K562 (cell line): ENCODE results near the gene NRG2. TPM values are rescaled to one million over a fixed set of nuclear protein-coding genes. Genes with fewer than 3 reads are reported as not detected.

Source experiments
- ATAC-seq: fragments of 200-7000 bp; cut with Tn5 transposase; 3 replicates; pipeline ENCODE4 v1.9.1; 2020; ENCODE audit warnings: moderate library complexity
- BruUV-seq: library from RNA; stranded (reverse); fragments of 400-500 nt; replicated peaks from 2 replicates; lab custom pipeline; 2021; lab: Mats Ljungman, UMichigan
- CTCF ChIA-PET: fragments of 300-600 bp; formaldehyde crosslinking; extraction: SDS; loops from one replicate; lab custom pipeline; 2021; ENCODE audit warnings: low intra/inter-chr PET ratio; lab: Yijun Ruan, JAX
- POLR2A ChIA-PET: fragments of 300-600, 350-650 bp; sonication (Branson Sonifier 250); formaldehyde crosslinking; extraction: SDS; loops from one replicate; lab custom pipeline; 2021; ENCODE audit warnings: antibody characterized with exemption, inconsistent platforms; lab: Yijun Ruan, JAX
- DNase-seq, 4 experiments: peaks; one replicate each; pipeline versions ENCODE4 v3.0.0 to v3.0.0-alpha.2; 2011 to 2018; ENCODE audit warnings: low spot score in 3 of 4, mixed read lengths in 3 of 4; ENCODE audit errors: extremely low read depth in 1 of 4
- FAIRE-seq: peaks from 2 replicates; lab custom pipeline; 2011; peaks lifted over from hg19 to GRCh38; lab: Jason Lieb, UNC
- H2AFZ ChIP-seq: 2 replicates; pipeline ENCODE4 v1.6.0; 2011; ENCODE audit warnings: low read depth, low read length, control low read depth, inconsistent platforms
- H3K27ac ChIP-seq: fragments of 200-600 bp; 3 replicates; pipeline ENCODE4 v1.8.0; 2011; ENCODE audit warnings: low read depth, mild to moderate bottlenecking, control low read depth, inconsistent platforms, low read length, moderate library complexity, mixed read lengths; ENCODE audit errors: extremely low read depth
- H3K27me3 ChIP-seq, 2 experiments: fragments of 300-600 bp in 1 of 2; 2 replicates in 1 of 2; 3 replicates in 1 of 2; pipeline versions ENCODE4 v1.6.0 to v1.8.0; 2011; ENCODE audit warnings: inconsistent platforms in 2 of 2, low read length in 2 of 2, mild to moderate bottlenecking in 1 of 2, mixed read lengths in 1 of 2, moderate library complexity in 1 of 2; ENCODE audit not compliant: control insufficient read depth in 2 of 2, insufficient read depth in 2 of 2
- H3K36me3 ChIP-seq: fragments of 300-600 bp; 3 replicates; pipeline ENCODE4 v1.8.0; 2011; ENCODE audit warnings: mild to moderate bottlenecking, low read length, inconsistent platforms; ENCODE audit not compliant: control insufficient read depth, insufficient read depth
- H3K4me1 ChIP-seq, 2 experiments: fragments of 200-600 bp in 1 of 2; replicated peaks in 1 of 2; 2 replicates in 1 of 2; 3 replicates in 1 of 2; pipeline versions ENCODE4 v1.5.1 to v1.8.0; 2011; ENCODE audit warnings: inconsistent platforms in 2 of 2, low read length in 2 of 2, mild to moderate bottlenecking in 1 of 2, mixed read lengths in 1 of 2, moderate library complexity in 1 of 2; ENCODE audit not compliant: control insufficient read depth in 2 of 2, insufficient read depth in 2 of 2
- H3K4me2 ChIP-seq: 2 replicates; pipeline ENCODE4 v1.6.1; 2011; ENCODE audit warnings: low read length, control low read depth, inconsistent platforms, mixed read lengths; ENCODE audit not compliant: insufficient read depth
- H3K4me3 ChIP-seq: fragments of 200-600 bp; sonication (generic), shearing (Covaris generic); 2 replicates; pipeline ENCODE4 v1.5.1; 2016; ENCODE audit warnings: control low read depth, inconsistent platforms
- H3K79me2 ChIP-seq: fragments of 200-600 bp; 3 replicates; pipeline ENCODE4 v1.8.0; 2011; ENCODE audit warnings: low read length, inconsistent platforms; ENCODE audit not compliant: control insufficient read depth, insufficient read depth
- H3K9ac ChIP-seq, 2 experiments: 2 replicates each; pipeline versions ENCODE4 v1.6.0 to v1.6.1; 2011; ENCODE audit warnings: low read depth in 2 of 2, low read length in 2 of 2, control low read depth in 1 of 2, inconsistent platforms in 1 of 2, mild to moderate bottlenecking in 1 of 2, mixed read lengths in 1 of 2; ENCODE audit not compliant: insufficient read depth in 1 of 2
- H3K9me1 ChIP-seq: one replicate; pipeline ENCODE4 v1.6.0; 2011; ENCODE audit warnings: inconsistent platforms, mild to moderate bottlenecking, low read length, moderate library complexity; ENCODE audit not compliant: control insufficient read depth, insufficient read depth
- H3K9me3 ChIP-seq: replicated peaks from 2 replicates; pipeline ENCODE4 v1.5.1; 2011; ENCODE audit warnings: low read depth, low read length, inconsistent platforms; ENCODE audit not compliant: control insufficient read depth, insufficient read depth
- H4K20me1 ChIP-seq: replicated peaks from 2 replicates; pipeline ENCODE4 v1.6.1; 2011; ENCODE audit warnings: low read length, inconsistent platforms, mixed read lengths; ENCODE audit not compliant: control insufficient read depth, insufficient read depth
- COPS2 ChIP-seq: fragments of 450-650 bp; conservative IDR thresholded peaks from 2 replicates; pipeline ENCODE4 v1.6.1; 2016; ENCODE audit warnings: mild to moderate bottlenecking, moderate library complexity
- HDAC1 ChIP-seq, 2 experiments: fragments of 450-650 bp; IDR thresholded peaks; 2 replicates each; pipeline ENCODE4 v1.6.1; 2016 to 2017; ENCODE audit warnings: inconsistent platforms in 1 of 2, mild to moderate bottlenecking in 1 of 2, moderate library complexity in 1 of 2
- SAP30 ChIP-seq: fragments of 200-600 bp; sonication (generic); IDR thresholded peaks from 2 replicates; pipeline ENCODE4 v1.6.1; 2012; ENCODE audit warnings: borderline replicate concordance, low read depth, mild to moderate bottlenecking, moderate library complexity, low read length, control low read depth, inconsistent platforms; ENCODE audit not compliant: insufficient read depth, poor library complexity, severe bottlenecking
- WGBS: fragments of 100-300 bp; shearing (Covaris generic); methylation state at CpG from one replicate; pipeline ENCODE4 v1.1.6; 2016; ENCODE audit warnings: low coverage, mixed read lengths; ENCODE audit not compliant: insufficient coverage; ENCODE audit errors: missing lambda C conversion rate; 5-methylcytosine and 5-hydroxymethylcytosine counted together
- in situ Hi-C: fragments of 300-500 bp; cut with MboI; formaldehyde crosslinking; loops from 4 replicates; pipeline ENCODE4 v1.15.0; 2018; ENCODE audit warnings: inconsistent platforms, mixed read lengths
- intact Hi-C: fragments of 100-400 bp; cut with micrococcal nuclease; formaldehyde crosslinking; loops from 2 replicates; pipeline ENCODE4 v1.14.2; 2022
- polyA plus RNA-seq, 8 experiments: library from polyadenylated mRNA; depleted of rRNA in 4 of 8; stranded (reverse) in 5 of 8; unstranded in 3 of 8; fragments of >200 nt; fragmentation: Nextera tagmentation in 2 of 8; fragmentation: Illumina TruSeq in 1 of 8; extraction: Ambion mirVana in 2 of 8; extraction: Trizol in 1 of 8; gene quantifications; 2 replicates each; pipeline versions ENCODE4 v1.2.1 to v1.2.3, GENCODE V29; 2011 to 2014; ENCODE audit warnings: inconsistent platforms in 1 of 8, missing spikeins in 1 of 8
- total RNA-seq, 7 experiments: library from RNA; depleted of rRNA in 6 of 7; stranded (reverse); fragments of >200 nt in 6 of 7; fragmentation: Illumina TruSeq in 2 of 7; extraction: Trizol in 2 of 7; gene quantifications; 2 replicates each; pipeline versions ENCODE4 v1.2.1 to v1.2.3, GENCODE V29; 2011 to 2021; ENCODE audit warnings: low replicate concordance in 1 of 7
- TF ChIP-seq, protein P1 (sequence below): fragments of 450-650 bp; IDR thresholded peaks from 2 replicates; pipeline ENCODE4 v1.6.1; 2016; ENCODE audit warnings: borderline replicate concordance

NRG2 gene
- total and polyA plus RNA-seq, 9 of the 15 experiments (the other 6 are each of a cell fraction or from before 2014, with no cell fraction given), result not detected

DNA sequence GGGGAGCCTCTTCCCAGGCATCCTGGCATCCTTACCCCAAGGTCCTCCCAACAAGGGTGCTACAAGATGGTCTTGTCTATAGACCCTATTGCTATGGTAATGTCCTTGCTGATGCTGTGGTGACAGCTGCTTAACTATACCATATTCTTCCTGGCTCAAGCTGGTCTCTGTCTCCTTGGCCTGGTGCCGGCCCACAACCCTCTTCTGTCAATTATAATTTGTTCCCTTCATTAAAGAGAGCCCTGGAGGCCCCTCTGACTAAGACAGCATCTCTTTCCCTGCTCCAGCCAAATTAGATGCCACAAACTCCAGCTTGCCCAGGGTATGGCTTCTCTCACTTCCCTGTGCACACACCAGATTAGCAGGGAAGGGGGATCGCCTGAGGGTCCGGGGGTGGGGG lies 160.8 kb downstream of the NRG2 start:
- BruUV-seq, result no TSS peak

More for the DNA sequence above, 160.8 kb downstream of the NRG2 start:
- H3K27ac ChIP-seq, result no peak overlapping the region
- no peaks in the 10 kb centered on the region for H3K9me1 ChIP-seq
- H3K79me2 ChIP-seq, result no peaks in the 10 kb centered on the region
- peaks cover 0 to 41% of the 10 kb centered on the region in 2 experiments; a peak in 2 of 5 replicates for H3K27me3 ChIP-seq
- intact Hi-C loops, result no loop called here
- no peaks in the 10 kb centered on the region for H3K9me3 ChIP-seq
- ATAC-seq, result no peak
- CTCF ChIA-PET, result no interaction called here
- FAIRE-seq, result no peak
- WGBS, result 0% methylated on average over 1 of the region's 3 CpGs
- POLR2A ChIA-PET, result interaction anchor here (1.0 kb wide), 2 partner anchors 11 to 12 kb away, joined by 3 to 4 read pairs; no protein-coding TSS in a partner anchor
- DNase-seq, result no peak
- H2AFZ ChIP-seq, result no peak overlapping the region
- H3K36me3 ChIP-seq, result no peaks in the 10 kb centered on the region
- H3K4me2 ChIP-seq, result no peak overlapping the region
- in situ Hi-C loops, result no loop called here
- no peak for TF ChIP-seq SAP30
- TF ChIP-seq, protein P1, sequence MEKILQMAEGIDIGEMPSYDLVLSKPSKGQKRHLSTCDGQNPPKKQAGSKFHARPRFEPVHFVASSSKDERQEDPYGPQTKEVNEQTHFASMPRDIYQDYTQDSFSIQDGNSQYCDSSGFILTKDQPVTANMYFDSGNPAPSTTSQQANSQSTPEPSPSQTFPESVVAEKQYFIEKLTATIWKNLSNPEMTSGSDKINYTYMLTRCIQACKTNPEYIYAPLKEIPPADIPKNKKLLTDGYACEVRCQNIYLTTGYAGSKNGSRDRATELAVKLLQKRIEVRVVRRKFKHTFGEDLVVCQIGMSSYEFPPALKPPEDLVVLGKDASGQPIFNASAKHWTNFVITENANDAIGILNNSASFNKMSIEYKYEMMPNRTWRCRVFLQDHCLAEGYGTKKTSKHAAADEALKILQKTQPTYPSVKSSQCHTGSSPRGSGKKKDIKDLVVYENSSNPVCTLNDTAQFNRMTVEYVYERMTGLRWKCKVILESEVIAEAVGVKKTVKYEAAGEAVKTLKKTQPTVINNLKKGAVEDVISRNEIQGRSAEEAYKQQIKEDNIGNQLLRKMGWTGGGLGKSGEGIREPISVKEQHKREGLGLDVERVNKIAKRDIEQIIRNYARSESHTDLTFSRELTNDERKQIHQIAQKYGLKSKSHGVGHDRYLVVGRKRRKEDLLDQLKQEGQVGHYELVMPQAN, result no peak
- no peak for TF ChIP-seq HDAC1 (IDR thresholded peaks at IDR 0.05)
- TF ChIP-seq COPS2, result no peak
- no peak overlapping the region for H3K9ac ChIP-seq
- H3K4me3 ChIP-seq, result no peak overlapping the region
- peaks cover 10 to 22% of the 10 kb centered on the region in 2 experiments for H3K4me1 ChIP-seq
- H4K20me1 ChIP-seq, result no peaks in the 10 kb centered on the region
